GM12878 (cell line): ENCODE measurements around the gene KARS1. TPM values are rescaled to one million over a fixed set of nuclear protein-coding genes. Genes with fewer than 3 reads are reported as not detected.
A peak's percentile ranks its signal among the peaks of the same experiment; 100 is the strongest.

Source experiments
- ATAC-seq: fragments of 200-7000 bp; cut with Tn5 transposase; 3 replicates; pipeline ENCODE4 v1.9.1; 2020; ENCODE audit warnings: mild to moderate bottlenecking, moderate library complexity
- BruUV-seq: library from RNA; stranded (reverse); fragments of 400-500 nt; replicated peaks from 2 replicates; lab custom pipeline; 2021; lab: Mats Ljungman, UMichigan
- CTCF ChIA-PET: fragments of 300-600 bp; sonication (Branson Sonifier 250); formaldehyde crosslinking; extraction: SDS; loops from one replicate; lab custom pipeline; 2021; ENCODE audit warnings: inconsistent platforms; lab: Yijun Ruan, JAX
- POLR2A ChIA-PET: fragments of 350-600 bp; formaldehyde crosslinking; extraction: SDS; loops from one replicate; lab custom pipeline; 2021; ENCODE audit warnings: inconsistent platforms; lab: Charles Lee
- RAD21 ChIA-PET: fragments of 300-600 bp; sonication (Branson Sonifier 250); formaldehyde crosslinking; loops from one replicate; lab custom pipeline; 2023; ENCODE audit warnings: antibody characterized with exemption; ENCODE audit not compliant: unreplicated experiment; lab: Charles Lee
- SMC1A ChIA-PET: fragments of 300-600 bp; sonication (Branson Sonifier 250); formaldehyde crosslinking; loops from one replicate; lab custom pipeline; 2023; ENCODE audit not compliant: unreplicated experiment, uncharacterized antibody; lab: Charles Lee
- DNase-seq: peaks from one replicate; pipeline ENCODE4 v3.0.0-alpha.2; 2011; ENCODE audit warnings: low read depth, low spot score
- FAIRE-seq: peaks from 3 replicates; lab custom pipeline; 2011; peaks lifted over from hg19 to GRCh38; lab: Jason Lieb, UNC
- H2AFZ ChIP-seq: 2 replicates; pipeline ENCODE4 v1.6.0; 2011; ENCODE audit warnings: low read depth, low read length, control low read depth; ENCODE audit not compliant: control insufficient read depth
- H3K27ac ChIP-seq: 2 replicates; pipeline ENCODE4 v1.5.1; 2011; ENCODE audit warnings: control low read depth; ENCODE audit not compliant: control insufficient read depth, insufficient read depth
- H3K27me3 ChIP-seq, 2 experiments: replicated peaks in 1 of 2; 2 replicates each; pipeline versions ENCODE4 v1.6.0 to v1.6.1; 2011; ENCODE audit warnings: low read length in 1 of 2; ENCODE audit not compliant: control insufficient read depth in 2 of 2, insufficient read depth in 2 of 2
- H3K36me3 ChIP-seq, 2 experiments: 2 replicates each; pipeline ENCODE4 v1.5.1; 2011; ENCODE audit warnings: low read length in 1 of 2; ENCODE audit not compliant: control insufficient read depth in 2 of 2, insufficient read depth in 2 of 2
- H3K4me1 ChIP-seq: 2 replicates; pipeline ENCODE4 v1.6.1; 2011; ENCODE audit warnings: mild to moderate bottlenecking, low read length, moderate library complexity, mixed read lengths; ENCODE audit not compliant: control insufficient read depth, insufficient read depth
- H3K4me2 ChIP-seq: 2 replicates; pipeline ENCODE4 v1.6.0; 2011; ENCODE audit warnings: control low read depth; ENCODE audit not compliant: control insufficient read depth, insufficient read depth
- H3K4me3 ChIP-seq: fragments of 200-600 bp; sonication (generic); 2 replicates; pipeline ENCODE4 v1.5.1; 2016
- H3K79me2 ChIP-seq: 2 replicates; pipeline ENCODE4 v1.6.0; 2011; ENCODE audit warnings: low read length; ENCODE audit not compliant: control insufficient read depth, insufficient read depth
- H3K9ac ChIP-seq: 2 replicates; pipeline ENCODE4 v1.8.0; 2011; ENCODE audit warnings: low read length, control low read depth, mixed read lengths; ENCODE audit not compliant: control insufficient read depth, insufficient read depth
- H3K9me3 ChIP-seq: replicated peaks from 3 replicates; pipeline ENCODE4 v1.5.1; 2011; ENCODE audit warnings: mild to moderate bottlenecking, low read length; ENCODE audit not compliant: control insufficient read depth, insufficient read depth
- H4K20me1 ChIP-seq: 2 replicates; pipeline ENCODE4 v1.6.0; 2011; ENCODE audit not compliant: control insufficient read depth, insufficient read depth
- ATF2 ChIP-seq: IDR thresholded peaks from 2 replicates; pipeline ENCODE4 v1.6.1; 2012; ENCODE audit warnings: low read length, inconsistent platforms
- CBFB ChIP-seq: IDR thresholded peaks from 2 replicates; pipeline ENCODE4 v1.6.1; 2016; ENCODE audit warnings: antibody characterized with exemption, low read depth
- ESRRA ChIP-seq: IDR thresholded peaks from 2 replicates; pipeline ENCODE4 v1.6.1; 2012; ENCODE audit warnings: mild to moderate bottlenecking, low read length, improper control_type of control experiment
- FOXK2 ChIP-seq: fragments of 450-650 bp; IDR thresholded peaks from 2 replicates; pipeline ENCODE4 v1.6.1; 2017; ENCODE audit warnings: mild to moderate bottlenecking, moderate library complexity
- MEF2A ChIP-seq: IDR thresholded peaks from 2 replicates; pipeline ENCODE4 v1.6.1; 2011; ENCODE audit warnings: low read depth, mild to moderate bottlenecking, low read length, moderate library complexity; ENCODE audit not compliant: insufficient read depth
- MLLT1 ChIP-seq: fragments of 450-650 bp; IDR thresholded peaks from 2 replicates; pipeline ENCODE4 v1.6.1; 2016; ENCODE audit warnings: mild to moderate bottlenecking
- PML ChIP-seq: IDR thresholded peaks from 2 replicates; pipeline ENCODE4 v1.6.1; 2012; ENCODE audit warnings: low read length, inconsistent platforms
- RUNX3 ChIP-seq: IDR thresholded peaks from 2 replicates; pipeline ENCODE4 v1.6.1; 2012; ENCODE audit warnings: low read length, inconsistent platforms
- SMAD1 ChIP-seq: fragments of 450-650 bp; IDR thresholded peaks from 2 replicates; pipeline ENCODE4 v1.6.1; 2018; ENCODE audit warnings: mild to moderate bottlenecking, low read depth; ENCODE audit not compliant: partially characterized antibody
- SREBF1 ChIP-seq: IDR thresholded peaks from 2 replicates; pipeline ENCODE4 v1.6.1; 2012; ENCODE audit warnings: mild to moderate bottlenecking, low read length
- SRF ChIP-seq, 2 experiments: IDR thresholded peaks; 2 replicates each; pipeline ENCODE4 v1.6.1; 2011; ENCODE audit warnings: low read depth in 2 of 2, low read length in 2 of 2, mild to moderate bottlenecking in 1 of 2, moderate library complexity in 1 of 2
- YBX1 ChIP-seq: fragments of 450-650 bp; IDR thresholded peaks from 2 replicates; pipeline ENCODE4 v1.6.1; 2016; ENCODE audit warnings: antibody characterized with exemption
- YY1 ChIP-seq: IDR thresholded peaks from 2 replicates; pipeline ENCODE4 v1.6.1; 2011; ENCODE audit warnings: low read depth, mild to moderate bottlenecking, low read length
- WGBS: methylation state at CpG from one replicate; pipeline ENCODE4 v1.1.6; 2016; ENCODE audit warnings: low lambda C conversion rate; ENCODE audit not compliant: insufficient replicate concordance, insufficient coverage; ENCODE audit errors: missing lambda C conversion rate; 5-methylcytosine and 5-hydroxymethylcytosine counted together
- in situ Hi-C: fragments of 300-500 bp; cut with MboI; formaldehyde crosslinking; loops from 9 replicates; pipeline ENCODE4 v1.14.3; 2018; ENCODE audit warnings: mixed read lengths
- intact Hi-C: fragments of 100-400 bp; cut with micrococcal nuclease; formaldehyde crosslinking; loops from one replicate; pipeline ENCODE4 v1.14.2; 2022; ENCODE audit not compliant: unreplicated experiment
- polyA plus RNA-seq, 11 experiments: library from polyadenylated mRNA; depleted of rRNA in 4 of 11; unstranded in 6 of 11; stranded (reverse) in 5 of 11; fragments of >200 nt; fragmentation: Nextera tagmentation in 4 of 11; fragmentation: Illumina TruSeq in 1 of 11; extraction: Ambion mirVana in 4 of 11; extraction: Trizol in 1 of 11; gene quantifications; 1 replicate in 1 of 11; 2 replicates in 10 of 11; pipeline versions ENCODE4 v1.2.1 to v1.2.3, GENCODE V29; 2011 to 2016; ENCODE audit warnings: inconsistent platforms in 2 of 11, missing spikeins in 2 of 11, low read depth in 1 of 11
- total RNA-seq, 4 experiments: library from RNA; depleted of rRNA in 3 of 4; stranded (reverse); fragments of >200 nt in 3 of 4; fragmentation: Illumina TruSeq in 1 of 4; extraction: Trizol in 1 of 4; gene quantifications; 2 replicates each; pipeline versions ENCODE4 v1.2.1 to v1.2.3, GENCODE V29; 2013 to 2021

The KARS1 gene
- total and polyA plus RNA-seq, 10 of the 15 experiments (the other 5 are each of a cell fraction or from before 2014, with no cell fraction given), result 187 to 312 (median 211) TPM

- Histone ChIP-seq H3K4me1 (peaks cover 36% of the 10 kb centered on the region), H3K79me2 (peaks cover 10% of the 10 kb centered on the region), H3K27me3 (no peaks in the 10 kb centered on the region), H2AFZ (no peak overlapping the region)
- DNase-seq (no peak), FAIRE-seq (no peak)
- ChIA-PET RAD21 (interaction anchor here (1.0 kb wide), 1 partner anchor 30 kb away, joined by 4 read pairs; no protein-coding TSS in a partner anchor), CTCF (interaction anchor here (0.8 to 1.8 kb wide), 5 partner anchors 23 to 125 kb away, joined by 3 to 7 read pairs (median 3); partner anchors contain the start of gene TMEM231), POLR2A (interaction anchor here (2.8 kb wide), 1 partner anchor 14 kb away, joined by 11 read pairs; the partner anchor contains the start of gene GABARAPL2)
- TF ChIP-seq ATF2, result peak; percentile 30; the same call in 1 of the 2 replicates
- peak; percentile 76; the same call in 1 of the 2 replicates for TF ChIP-seq MEF2A
- peak; percentile 27; the same call in 1 of the 2 replicates for TF ChIP-seq YY1
- TF ChIP-seq PML, result peak; percentile 50
- no peak for TF ChIP-seq YBX1
- TF ChIP-seq ESRRA, result no peak
- TF ChIP-seq SRF (IDR thresholded peaks at IDR 0.05; ENCODE audit: low read depth in 2 of 2, low read length in 2 of 2), result no peak
- TF ChIP-seq MLLT1, result 0 out of 2 replicates have a peak, but pooled peaks have one; percentile 21
- no peak for TF ChIP-seq FOXK2
- TF ChIP-seq SREBF1, result no peak
- TF ChIP-seq SMAD1, result no peak
- peak; percentile 92 for TF ChIP-seq RUNX3
- TF ChIP-seq CBFB, result peak; percentile 9; the same call in 1 of the 2 replicates
- TF ChIP-seq, all 136 proteins: peak for 7
- Histone ChIP-seq H3K36me3 (peaks cover 1 to 10% of the 10 kb centered on the region in 2 experiments), H3K27ac (peak overlapping the region; percentile 36), H3K9ac (no peak overlapping the region), H3K4me3 (no peak overlapping the region), H3K4me2 (peak overlapping the region; percentile 51), H4K20me1 (no peaks in the 10 kb centered on the region), H3K9me3 (no peaks in the 10 kb centered on the region)
- intact Hi-C loops (no loop called here), in situ Hi-C loops (no loop called here)
- WGBS, result 30% methylated on average over 7 of the region's 7 CpGs
- SMC1A ChIA-PET, result interaction anchor here (0.7 to 2.1 kb wide), 5 partner anchors 12 to 104 kb away, joined by 3 to 6 read pairs (median 3); partner anchors contain the start of gene ADAT1
- no TSS peak for BruUV-seq
- ATAC-seq, result peak; percentile 21
Observed at GRCh38 chr16:75579281-75579834, 68.1 kb downstream of the KARS1 start.
